Esophagus squamous epithelium (tissue), 5 donors: Measurements from ENCODE around the gene HDGFL2. TPM values are rescaled to one million over a fixed set of nuclear protein-coding genes. Genes with fewer than 3 reads are reported as not detected.

Source experiments
- DNase-seq: peaks from one replicate; lab custom pipeline; 2025; lab: John Stamatoyannopoulos, UW
- H3K27ac ChIP-seq, 4 donors: fragments of 200-600 bp; sonication (generic); one replicate each; pipeline ENCODE4 v1.5.1; 2016 to 2019; ENCODE audit warnings: mild to moderate bottlenecking in 1 of 4
- H3K27me3 ChIP-seq, 4 donors: fragments of 200-600 bp; sonication (generic); 1 replicate in 3 of 4; 2 replicates in 1 of 4; pipeline versions ENCODE4 v1.5.1 to v1.6.0; 2017 to 2021; ENCODE audit warnings: antibody characterized with exemption in 1 of 4
- H3K36me3 ChIP-seq, 3 donors: fragments of 200-600 bp; sonication (generic); one replicate each; pipeline ENCODE4 v1.5.1; 2016 to 2019
- H3K4me1 ChIP-seq, 3 donors: fragments of 200-600 bp; sonication (generic); one replicate each; pipeline ENCODE4 v1.5.1; 2017 to 2019
- H3K4me3 ChIP-seq, 4 donors: fragments of 200-600 bp; sonication (generic); 1 replicate in 3 of 4; 2 replicates in 1 of 4; pipeline ENCODE4 v1.5.1; 2016 to 2019; ENCODE audit warnings: mild to moderate bottlenecking in 2 of 4, moderate library complexity in 1 of 4
- H3K9me3 ChIP-seq, 3 donors: fragments of 200-600 bp; sonication (generic); one replicate each; pipeline ENCODE4 v1.5.1; 2016 to 2019
- POLR2A ChIP-seq, 4 donors: fragments of 450-650 bp; IDR thresholded peaks; one replicate each; pipeline ENCODE4 v1.6.1; 2017; ENCODE audit warnings: antibody characterized with exemption in 4 of 4, mild to moderate bottlenecking in 4 of 4, moderate library complexity in 3 of 4
- WGBS, 2 donors: methylation state at CpG; one replicate each; pipeline ENCODE4 v1.1.5; 2018; 5-methylcytosine and 5-hydroxymethylcytosine counted together
- intact Hi-C: fragments of 100-400 bp; cut with DNase I; formaldehyde crosslinking; loops from one replicate; pipeline ENCODE4 v1.15.0; 2022
- total RNA-seq, 4 donors: library from RNA; depleted of rRNA; stranded (reverse); fragments of >200 nt; gene quantifications; one replicate each; pipeline ENCODE4 v1.1.0, GENCODE V29; 2016
- TF ChIP-seq, protein P1 (sequence below), 6 experiments: fragments of 450-650 bp in 4 of 6; fragments of 200-600 bp in 2 of 6; sonication (generic) in 2 of 6; IDR thresholded peaks; one replicate each; pipeline ENCODE4 v1.5.1; 2016 to 2019; ENCODE audit warnings: antibody characterized with exemption in 6 of 6, mild to moderate bottlenecking in 4 of 6, moderate library complexity in 4 of 6
- donor health status: DM: yes; HTN: yes; CAD: no.

HDGFL2 gene
- total RNA-seq, 4 donors from 2014 or later: 18.4 to 28.8 (median 20.5) TPM

DNA sequence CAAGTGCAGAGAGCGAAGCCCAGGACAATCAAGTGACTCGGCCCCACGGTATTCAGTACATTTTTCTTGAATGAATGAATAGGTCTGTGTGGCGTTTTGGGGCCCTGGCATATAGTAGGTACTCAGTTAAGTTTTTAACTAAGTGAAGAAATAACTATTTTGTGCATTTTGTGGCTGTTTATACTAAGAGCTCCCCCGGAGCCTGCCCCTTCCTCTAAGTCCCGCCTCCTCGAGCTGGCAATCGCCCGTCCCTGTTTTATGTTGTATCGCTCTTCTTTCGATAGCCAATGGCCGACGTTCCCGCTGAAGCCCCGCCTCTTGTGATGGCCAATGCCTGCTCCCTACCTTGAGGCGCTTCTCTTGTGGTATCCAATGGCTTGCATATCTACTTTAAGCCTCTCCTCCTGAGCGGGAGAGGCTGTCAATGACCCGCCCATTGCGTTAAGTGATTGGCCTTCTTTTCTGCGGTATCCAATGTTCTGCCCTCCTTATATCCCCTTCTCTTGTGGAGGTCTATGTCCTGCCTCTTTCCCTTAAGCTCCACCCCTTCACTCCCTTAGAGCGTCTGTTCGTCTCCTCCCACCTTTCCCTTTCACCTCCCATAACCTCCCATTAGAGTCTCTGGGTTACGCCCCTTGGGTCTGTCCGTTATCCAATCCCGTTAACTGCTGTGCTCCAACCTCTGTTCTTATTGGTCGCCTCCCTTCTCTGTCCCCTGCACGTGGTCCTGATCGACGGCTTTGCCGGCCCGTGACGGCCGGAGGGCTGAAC is 509 bp upstream of the HDGFL2 start:
- WGBS, 2 donors: 1% methylated on average over 26 to 32 of the region's 33 CpGs
- TF ChIP-seq POLR2A (IDR thresholded peaks at IDR 0.05): peak in 3 of 4 donors; percentile 37 to 57 (median 41)
- TF ChIP-seq, protein P1, sequence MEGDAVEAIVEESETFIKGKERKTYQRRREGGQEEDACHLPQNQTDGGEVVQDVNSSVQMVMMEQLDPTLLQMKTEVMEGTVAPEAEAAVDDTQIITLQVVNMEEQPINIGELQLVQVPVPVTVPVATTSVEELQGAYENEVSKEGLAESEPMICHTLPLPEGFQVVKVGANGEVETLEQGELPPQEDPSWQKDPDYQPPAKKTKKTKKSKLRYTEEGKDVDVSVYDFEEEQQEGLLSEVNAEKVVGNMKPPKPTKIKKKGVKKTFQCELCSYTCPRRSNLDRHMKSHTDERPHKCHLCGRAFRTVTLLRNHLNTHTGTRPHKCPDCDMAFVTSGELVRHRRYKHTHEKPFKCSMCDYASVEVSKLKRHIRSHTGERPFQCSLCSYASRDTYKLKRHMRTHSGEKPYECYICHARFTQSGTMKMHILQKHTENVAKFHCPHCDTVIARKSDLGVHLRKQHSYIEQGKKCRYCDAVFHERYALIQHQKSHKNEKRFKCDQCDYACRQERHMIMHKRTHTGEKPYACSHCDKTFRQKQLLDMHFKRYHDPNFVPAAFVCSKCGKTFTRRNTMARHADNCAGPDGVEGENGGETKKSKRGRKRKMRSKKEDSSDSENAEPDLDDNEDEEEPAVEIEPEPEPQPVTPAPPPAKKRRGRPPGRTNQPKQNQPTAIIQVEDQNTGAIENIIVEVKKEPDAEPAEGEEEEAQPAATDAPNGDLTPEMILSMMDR (IDR thresholded peaks at IDR 0.05): no peak
- peaks cover 7 to 16% (median 7%) of the 10 kb centered on the region in 3 donors for H3K36me3 ChIP-seq
- H3K9me3 ChIP-seq: no peaks in the 10 kb centered on the region
- no peaks in the 10 kb centered on the region for H3K27me3 ChIP-seq
- H3K4me1 ChIP-seq: peaks cover 23 to 37% (median 25%) of the 10 kb centered on the region in 3 donors
- intact Hi-C loops: no loop called here
- DNase-seq: peak; percentile 99
- H3K27ac ChIP-seq: peak overlapping the region; percentile 79 to 93 (median 92)
- H3K4me3 ChIP-seq: peak overlapping the region; percentile 64 to 93 (median 89)

DNA sequence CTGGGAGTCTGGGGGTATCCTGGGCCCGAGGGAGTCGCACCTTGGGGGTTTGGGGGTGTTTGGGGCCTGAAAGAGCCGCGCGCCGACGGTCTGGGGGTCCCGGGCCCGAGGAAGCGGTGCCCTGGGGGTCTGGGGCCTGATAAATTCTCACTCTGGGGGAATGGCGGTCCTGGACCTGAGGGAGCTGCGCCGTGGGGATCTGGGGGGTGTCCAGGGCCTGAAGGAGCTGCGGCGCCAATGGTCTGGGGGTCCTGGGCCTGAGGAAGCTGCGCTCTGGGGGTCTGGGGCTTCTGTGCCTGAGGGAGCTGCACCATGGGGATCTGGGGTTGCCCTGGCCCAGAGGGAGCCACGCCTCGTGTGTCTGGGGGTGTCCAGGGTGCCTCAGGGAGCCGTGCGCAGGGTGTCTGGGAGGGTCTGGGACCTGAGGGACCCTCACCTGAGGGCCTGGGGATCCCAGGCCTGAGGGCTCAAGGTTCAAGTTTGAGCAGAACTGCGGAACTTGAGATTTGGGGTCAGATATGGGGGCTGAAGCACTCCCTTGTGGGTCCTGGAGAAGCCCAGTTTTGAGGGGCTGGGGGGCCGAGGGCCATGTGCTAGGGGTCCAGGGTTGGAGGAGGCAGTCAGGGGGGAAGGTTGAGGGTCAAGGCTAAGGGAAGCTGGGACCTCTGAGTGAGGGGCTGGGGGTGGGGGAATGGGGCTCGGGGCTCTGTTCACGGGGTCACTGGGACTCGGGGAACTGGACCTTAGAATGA is 1.1 kb downstream of the HDGFL2 start:
- peak overlapping the region; percentile 64 to 93 (median 89) for H3K4me3 ChIP-seq
- H3K27me3 ChIP-seq: no peaks in the 10 kb centered on the region
- peak overlapping the region in 3 of 4 donors; percentile 76 to 93 (median 84) for H3K27ac ChIP-seq
- H3K4me1 ChIP-seq: peaks cover 23 to 37% (median 25%) of the 10 kb centered on the region in 3 donors
- TF ChIP-seq, protein P1 (IDR thresholded peaks at IDR 0.05): no peak
- TF ChIP-seq POLR2A (IDR thresholded peaks at IDR 0.05): no peak
- no peak for DNase-seq
- WGBS, 2 donors: 20 to 52% methylated on average over 1 to 4 of the region's 25 CpGs
- H3K9me3 ChIP-seq: no peaks in the 10 kb centered on the region
- peaks cover 10 to 32% (median 15%) of the 10 kb centered on the region in 3 donors for H3K36me3 ChIP-seq
- intact Hi-C loops: no loop called here

DNA sequence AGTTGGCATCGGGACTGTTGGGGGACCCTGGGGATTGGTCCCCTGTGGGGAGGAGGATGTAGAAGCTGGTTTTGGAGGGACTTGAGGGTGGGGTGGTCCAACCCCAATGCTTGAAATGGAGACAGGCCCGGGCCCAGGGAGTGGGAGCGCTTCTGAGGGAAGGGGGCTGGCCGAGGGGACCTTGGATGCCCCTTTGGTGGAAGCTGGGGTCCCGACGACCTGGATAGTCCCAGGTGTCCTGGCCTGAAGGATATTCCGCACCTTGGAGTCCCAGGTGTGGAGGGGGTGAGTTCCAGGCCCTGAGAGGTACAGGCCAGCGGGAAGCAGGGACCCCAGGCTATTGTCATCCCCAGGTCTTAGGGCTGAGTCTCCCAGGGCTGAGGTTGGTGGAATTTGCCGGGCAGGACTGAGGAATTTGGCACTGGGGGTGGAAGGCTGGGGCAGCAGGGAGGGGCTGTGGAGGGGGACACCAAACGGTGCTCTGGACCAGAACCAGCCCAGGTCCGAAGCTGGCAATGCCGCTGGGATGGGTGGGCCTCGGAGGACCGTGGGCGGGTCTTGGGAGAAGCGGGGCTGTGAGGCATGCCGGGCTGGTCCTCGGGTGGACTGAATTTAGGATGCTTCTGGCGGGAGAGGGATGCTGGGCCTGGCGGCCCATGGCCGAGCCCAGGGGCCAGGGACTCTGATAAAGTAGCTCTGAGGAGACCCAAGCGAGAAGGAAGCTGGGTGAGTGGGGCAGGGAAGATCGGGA is 1.8 kb downstream of the HDGFL2 start:
- H3K4me3 ChIP-seq: peak overlapping the region in 3 of 4 donors; percentile 1 to 93 (median 88)
- no peak for DNase-seq
- H3K27ac ChIP-seq: peak overlapping the region in 1 of 4 donors; percentile 17
- peaks cover 23 to 37% (median 25%) of the 10 kb centered on the region in 3 donors for H3K4me1 ChIP-seq
- TF ChIP-seq, protein P1 (IDR thresholded peaks at IDR 0.05): no peak
- TF ChIP-seq POLR2A (IDR thresholded peaks at IDR 0.05): no peak
- peaks cover 14 to 40% (median 15%) of the 10 kb centered on the region in 3 donors for H3K36me3 ChIP-seq
- H3K9me3 ChIP-seq: no peaks in the 10 kb centered on the region
- whole genome bisulfite sequencing, 2 donors: 22 to 41% methylated on average over 15 to 16 of the region's 23 CpGs
- intact Hi-C loops: no loop called here
- H3K27me3 ChIP-seq: no peaks in the 10 kb centered on the region

DNA sequence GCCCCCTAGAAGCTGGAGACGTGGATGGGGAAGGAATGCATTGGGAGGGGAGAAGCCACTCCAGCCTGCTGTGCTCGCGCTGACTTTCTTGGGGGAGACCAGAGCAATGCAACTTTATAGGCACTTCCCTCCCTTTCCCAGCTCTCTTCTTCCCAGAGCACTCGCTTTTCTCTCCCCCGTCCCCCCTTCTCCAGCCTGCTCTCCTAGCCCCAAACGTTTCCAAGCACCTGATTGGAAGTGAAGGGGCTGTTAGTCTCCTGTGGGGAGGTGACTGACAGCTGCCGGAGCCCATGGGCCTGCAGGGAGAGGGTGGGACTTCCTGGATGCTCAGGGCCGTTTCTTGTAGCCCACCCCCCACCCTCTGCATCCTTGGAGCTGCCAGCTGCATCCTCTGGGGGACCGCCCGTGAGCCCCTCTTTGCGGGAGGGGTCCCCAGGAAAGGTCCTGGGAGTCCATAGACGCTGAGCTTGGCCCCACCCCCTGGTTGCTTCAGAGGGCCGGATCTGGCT is 2.5 kb downstream of the HDGFL2 start:
- DNase-seq: no peak
- Histone ChIP-seq H3K27ac (peak overlapping the region in 1 of 4 donors; percentile 17), H3K4me3 (peak overlapping the region in 3 of 4 donors; percentile 1 to 93 (median 88)), H3K4me1 (peaks cover 23 to 37% (median 25%) of the 10 kb centered on the region in 3 donors), H3K9me3 (no peaks in the 10 kb centered on the region), H3K27me3 (no peaks in the 10 kb centered on the region), H3K36me3 (peaks cover 14 to 46% (median 15%) of the 10 kb centered on the region in 3 donors)
- intact Hi-C loops: no loop called here
- WGBS, 2 donors: 28 to 36% methylated on average over 5 to 6 of the region's 13 CpGs
- TF ChIP-seq POLR2A (IDR thresholded peaks at IDR 0.05): no peak
- TF ChIP-seq, protein P1 (IDR thresholded peaks at IDR 0.05): no peak
